Parathyroid adenoma (tissue), 2 donors: ENCODE results near the gene RPS27L.

ENCODE experiments used
- H2AFZ ChIP-seq: fragments of 300-600 bp; sonication (generic); one replicate; pipeline ENCODE4 v1.7.0; 2017; ENCODE audit warnings: antibody characterized with exemption, mild to moderate bottlenecking
- H3K27ac ChIP-seq: fragments of 300-600 bp; sonication (generic); one replicate; pipeline ENCODE4 v1.7.0; 2017
- H3K27me3 ChIP-seq: fragments of 300-600 bp; sonication (generic); one replicate; pipeline ENCODE4 v1.7.0; 2017; ENCODE audit warnings: low read length; ENCODE audit not compliant: control insufficient read depth, insufficient read depth
- H3K36me3 ChIP-seq: fragments of 300-600 bp; sonication (generic); one replicate; pipeline ENCODE4 v1.7.0; 2017; ENCODE audit warnings: low read length; ENCODE audit not compliant: control insufficient read depth, insufficient read depth
- H3K4me1 ChIP-seq: fragments of 300-600 bp; sonication (generic); one replicate; pipeline ENCODE4 v1.7.0; 2017; ENCODE audit warnings: control low read depth
- H3K4me2 ChIP-seq: fragments of 300-600 bp; sonication (generic); one replicate; pipeline ENCODE4 v1.7.0; 2017; ENCODE audit warnings: low read length
- H3K4me3 ChIP-seq: fragments of 300-600 bp; sonication (generic); one replicate; pipeline ENCODE4 v1.7.0; 2017; ENCODE audit warnings: low read depth, low read length
- H3K79me2 ChIP-seq: fragments of 300-600 bp; sonication (generic); one replicate; pipeline ENCODE4 v1.7.0; 2017; ENCODE audit warnings: control low read depth
- H3K9ac ChIP-seq: fragments of 300-600 bp; sonication (generic); one replicate; pipeline ENCODE4 v1.7.0; 2017; ENCODE audit warnings: mild to moderate bottlenecking
- H3K9me3 ChIP-seq: fragments of 300-600 bp; sonication (generic); one replicate; pipeline ENCODE4 v1.7.0; 2017; ENCODE audit warnings: low read length; ENCODE audit not compliant: control insufficient read depth
- CTCF ChIP-seq: fragments of 300-600 bp; sonication (generic); IDR thresholded peaks from one replicate; pipeline ENCODE4 v1.7.0; 2017; ENCODE audit warnings: antibody characterized with exemption, mild to moderate bottlenecking
- donor health status: primary hyperparathyroidism.

Gene RPS27L

GRCh38 chr15:63135281-63135680 is 22.0 kb downstream of the RPS27L start:
- no peak for TF ChIP-seq CTCF
- Histone ChIP-seq H3K4me1 (no peaks in the 10 kb centered on the region), H3K9ac (no peak overlapping the region), H3K4me2 (no peak overlapping the region), H3K4me3 (no peak overlapping the region), H3K79me2 (no peaks in the 10 kb centered on the region), H3K27me3 (no peaks in the 10 kb centered on the region), H3K9me3 (no peaks in the 10 kb centered on the region), H3K36me3 (no peaks in the 10 kb centered on the region), H2AFZ (no peak overlapping the region), H3K27ac (no peak overlapping the region)

GRCh38 chr15:63134245-63134985 is 22.9 kb downstream of the RPS27L start:
- no peak overlapping the region for H3K4me3 ChIP-seq
- no peak for TF ChIP-seq CTCF
- no peaks in the 10 kb centered on the region for H3K27me3 ChIP-seq
- H3K79me2 ChIP-seq: no peaks in the 10 kb centered on the region
- H2AFZ ChIP-seq: no peak overlapping the region
- no peak overlapping the region for H3K27ac ChIP-seq
- no peaks in the 10 kb centered on the region for H3K9me3 ChIP-seq
- no peak overlapping the region for H3K4me2 ChIP-seq
- no peaks in the 10 kb centered on the region for H3K36me3 ChIP-seq
- H3K4me1 ChIP-seq: no peaks in the 10 kb centered on the region
- no peak overlapping the region for H3K9ac ChIP-seq

DNA sequence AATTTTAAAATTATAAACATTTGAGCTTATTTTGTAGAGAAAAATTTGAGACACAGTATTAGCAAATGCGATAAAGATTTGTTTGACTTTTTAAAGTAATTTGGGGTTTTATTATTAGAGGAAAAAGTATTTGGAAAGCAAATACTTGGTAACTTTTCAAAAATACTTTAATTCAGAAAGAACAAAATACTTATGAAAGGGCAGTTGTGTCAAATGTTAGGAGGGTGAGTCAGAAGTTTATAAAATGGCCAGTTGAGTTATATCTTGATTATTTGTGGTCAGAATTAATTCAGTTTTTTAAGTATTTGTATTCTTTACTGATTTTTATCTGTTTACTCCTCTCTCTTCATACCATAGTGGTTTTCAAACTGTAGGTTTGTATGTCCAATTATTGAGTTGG is 23.5 kb downstream of the RPS27L start:
- H2AFZ ChIP-seq: no peak overlapping the region
- H3K9me3 ChIP-seq: no peaks in the 10 kb centered on the region
- H3K4me1 ChIP-seq: no peaks in the 10 kb centered on the region
- H3K79me2 ChIP-seq: no peaks in the 10 kb centered on the region
- TF ChIP-seq CTCF: no peak
- H3K4me3 ChIP-seq: no peak overlapping the region
- H3K9ac ChIP-seq: no peak overlapping the region
- no peaks in the 10 kb centered on the region for H3K36me3 ChIP-seq
- H3K27ac ChIP-seq: no peak overlapping the region
- H3K4me2 ChIP-seq: no peak overlapping the region
- H3K27me3 ChIP-seq: no peaks in the 10 kb centered on the region

GRCh38 chr15:63126726-63127125 is 30.6 kb downstream of the RPS27L start:
- no peaks in the 10 kb centered on the region for H3K9me3 ChIP-seq
- H3K27ac ChIP-seq: no peak overlapping the region
- no peak overlapping the region for H2AFZ ChIP-seq
- TF ChIP-seq CTCF: no peak
- H3K27me3 ChIP-seq: no peaks in the 10 kb centered on the region
- H3K4me2 ChIP-seq: no peak overlapping the region
- H3K9ac ChIP-seq: no peak overlapping the region
- no peaks in the 10 kb centered on the region for H3K79me2 ChIP-seq
- H3K4me1 ChIP-seq: no peaks in the 10 kb centered on the region
- H3K36me3 ChIP-seq: no peaks in the 10 kb centered on the region
- no peak overlapping the region for H3K4me3 ChIP-seq

DNA sequence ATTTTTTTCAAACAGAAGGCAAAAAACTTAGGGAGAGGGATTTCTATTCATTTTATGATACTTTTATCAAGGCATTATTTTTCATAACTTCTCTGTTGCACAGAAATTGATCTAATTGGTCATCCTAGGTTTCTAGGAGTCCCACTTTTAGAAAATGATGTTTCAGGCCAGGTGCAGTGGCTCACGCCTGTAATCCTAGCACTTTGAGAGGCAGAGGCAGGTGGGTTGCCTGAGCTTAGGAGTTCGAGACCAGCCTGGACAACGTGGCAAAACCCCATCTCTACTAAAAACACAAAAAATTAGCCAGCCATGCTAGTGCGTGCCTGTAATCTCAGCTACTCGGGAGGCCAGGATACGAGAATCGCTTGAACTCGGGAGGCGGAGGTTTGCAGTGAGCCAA is 32.8 kb downstream of the RPS27L start:
- H3K4me3 ChIP-seq: no peak overlapping the region
- H3K9me3 ChIP-seq: no peaks in the 10 kb centered on the region
- H3K36me3 ChIP-seq: no peaks in the 10 kb centered on the region
- no peaks in the 10 kb centered on the region for H3K4me1 ChIP-seq
- no peak overlapping the region for H3K9ac ChIP-seq
- no peak overlapping the region for H2AFZ ChIP-seq
- H3K27ac ChIP-seq: no peak overlapping the region
- TF ChIP-seq CTCF: no peak
- no peaks in the 10 kb centered on the region for H3K27me3 ChIP-seq
- no peak overlapping the region for H3K4me2 ChIP-seq
- H3K79me2 ChIP-seq: no peaks in the 10 kb centered on the region
